Mesenchymal stem cell (in vitro differentiated cells and primary cell): Measurements from ENCODE around the gene PRKCQ.

Source experiments
- DNase-seq: peaks from one replicate; pipeline ENCODE4 v3.0.0-alpha.2; 2013
- H2AFZ ChIP-seq: one replicate; pipeline ENCODE4 v1.6.1; 2013; ENCODE audit warnings: low read depth, mild to moderate bottlenecking, control low read depth, inconsistent platforms, low read length, moderate library complexity
- H2AK5ac ChIP-seq: 2 replicates; pipeline ENCODE4 v1.6.1; 2013; ENCODE audit warnings: low read length, moderate library complexity, mild to moderate bottlenecking, inconsistent platforms; ENCODE audit not compliant: severe bottlenecking
- H2BK120ac ChIP-seq: one replicate; pipeline ENCODE4 v1.6.1; 2013; ENCODE audit warnings: low read depth, mild to moderate bottlenecking, inconsistent platforms, low read length, moderate library complexity
- H2BK12ac ChIP-seq, 2 experiments: one replicate each; pipeline ENCODE4 v1.6.1; 2013; ENCODE audit warnings: inconsistent platforms in 2 of 2, low read length in 2 of 2, mild to moderate bottlenecking in 2 of 2, moderate library complexity in 2 of 2, control low read depth in 1 of 2
- H2BK15ac ChIP-seq: one replicate; pipeline ENCODE4 v1.6.1; 2013; ENCODE audit warnings: mild to moderate bottlenecking, low read depth, inconsistent platforms; ENCODE audit not compliant: poor library complexity, severe bottlenecking
- H2BK5ac ChIP-seq: 2 replicates; pipeline ENCODE4 v1.6.1; 2013; ENCODE audit warnings: low read depth, mild to moderate bottlenecking, low read length, control low read depth, inconsistent platforms; ENCODE audit not compliant: poor library complexity, severe bottlenecking
- H3K14ac ChIP-seq, 2 experiments: one replicate each; pipeline ENCODE4 v1.6.1; 2013; ENCODE audit warnings: inconsistent platforms in 2 of 2, low read length in 2 of 2, control low read depth in 1 of 2, mild to moderate bottlenecking in 1 of 2, moderate library complexity in 1 of 2
- H3K18ac ChIP-seq, 2 experiments: one replicate each; pipeline ENCODE4 v1.6.1; 2013; ENCODE audit warnings: inconsistent platforms in 2 of 2, low read length in 2 of 2, control low read depth in 1 of 2, low read depth in 1 of 2, mild to moderate bottlenecking in 1 of 2
- H3K23ac ChIP-seq, 2 experiments: one replicate each; pipeline ENCODE4 v1.6.1; 2013; ENCODE audit warnings: inconsistent platforms in 2 of 2, low read length in 2 of 2, mild to moderate bottlenecking in 2 of 2, moderate library complexity in 2 of 2, control low read depth in 1 of 2
- H3K27ac ChIP-seq: 2 replicates; pipeline ENCODE4 v1.5.1; 2013; ENCODE audit warnings: mild to moderate bottlenecking, moderate library complexity, low read length, control low read depth, inconsistent platforms; ENCODE audit not compliant: poor library complexity, severe bottlenecking
- H3K27me3 ChIP-seq, 2 experiments: 2 replicates each; pipeline versions ENCODE4 v1.6.1 to v1.7.0; 2013; ENCODE audit warnings: low read length in 2 of 2, mild to moderate bottlenecking in 2 of 2, moderate library complexity in 2 of 2, control low read depth in 1 of 2, inconsistent platforms in 1 of 2; ENCODE audit not compliant: control insufficient read depth in 1 of 2, insufficient read depth in 1 of 2
- H3K36me3 ChIP-seq, 2 experiments: 2 replicates each; pipeline versions ENCODE4 v1.6.1 to v1.7.0; 2013; ENCODE audit warnings: low read length in 2 of 2, control low read depth in 1 of 2, inconsistent platforms in 1 of 2, low read depth in 1 of 2, mild to moderate bottlenecking in 1 of 2; ENCODE audit not compliant: insufficient read depth in 2 of 2, control insufficient read depth in 1 of 2
- H3K4ac ChIP-seq, 2 experiments: one replicate each; pipeline ENCODE4 v1.6.1; 2013; ENCODE audit warnings: inconsistent platforms in 2 of 2, low read length in 2 of 2, mild to moderate bottlenecking in 2 of 2, moderate library complexity in 2 of 2, control low read depth in 1 of 2, low read depth in 1 of 2
- H3K4me1 ChIP-seq: 2 replicates; pipeline ENCODE4 v1.6.1; 2013; ENCODE audit warnings: low read depth, low read length, control low read depth; ENCODE audit not compliant: control insufficient read depth, insufficient read depth
- H3K4me2 ChIP-seq: 2 replicates; pipeline ENCODE4 v1.6.1; 2013; ENCODE audit warnings: low read length, mild to moderate bottlenecking, inconsistent platforms; ENCODE audit not compliant: poor library complexity, severe bottlenecking
- H3K4me3 ChIP-seq, 2 experiments: 2 replicates each; pipeline versions ENCODE4 v1.5.1 to v1.7.0; 2013; ENCODE audit warnings: low read length in 2 of 2, mild to moderate bottlenecking in 2 of 2, control low read depth in 1 of 2, low read depth in 1 of 2; ENCODE audit not compliant: insufficient read depth in 1 of 2
- H3K79me1 ChIP-seq: replicated peaks from 2 replicates; pipeline ENCODE4 v1.6.1; 2013; ENCODE audit warnings: mild to moderate bottlenecking, control low read depth, low read length, inconsistent platforms; ENCODE audit not compliant: poor library complexity, severe bottlenecking
- H3K9ac ChIP-seq: 2 replicates; pipeline ENCODE4 v1.7.0; 2013; ENCODE audit warnings: mild to moderate bottlenecking, low read length, moderate library complexity
- H3K9me3 ChIP-seq: 2 replicates; pipeline ENCODE4 v1.7.0; 2013; ENCODE audit warnings: mild to moderate bottlenecking, low read length; ENCODE audit not compliant: control insufficient read depth
- H4K8ac ChIP-seq: one replicate; pipeline ENCODE4 v1.6.1; 2013; ENCODE audit warnings: inconsistent platforms, mild to moderate bottlenecking, low read length, moderate library complexity
- H4K91ac ChIP-seq: one replicate; pipeline ENCODE4 v1.6.1; 2013; ENCODE audit warnings: mild to moderate bottlenecking, low read length, inconsistent platforms
- WGBS: methylation state at CpG from one replicate; pipeline ENCODE4 v1.1.7; 2013; ENCODE audit warnings: mixed read lengths; 5-methylcytosine and 5-hydroxymethylcytosine counted together

PRKCQ gene

GRCh38 chr10:6621536-6621935, 41.5 kb upstream of the PRKCQ start:
- Histone ChIP-seq H3K79me1 (no peaks in the 10 kb centered on the region), H3K18ac (no peak overlapping the region), H3K27me3 (peaks cover 4 to 9% of the 10 kb centered on the region in 2 experiments), H2AK5ac (no peak overlapping the region), H2BK15ac (no peak overlapping the region), H3K27ac (no peak overlapping the region), H2BK5ac (no peak overlapping the region), H2AFZ (no peak overlapping the region), H3K9me3 (no peaks in the 10 kb centered on the region), H3K9ac (no peak overlapping the region), H4K8ac (no peak overlapping the region), H3K36me3 (no peaks in the 10 kb centered on the region), H3K14ac (no peak overlapping the region), H4K91ac (no peak overlapping the region), H3K23ac (no peak overlapping the region), H3K4me1 (no peaks in the 10 kb centered on the region), H3K4me2 (no peak overlapping the region), H3K4me3 (no peak overlapping the region), H2BK120ac (no peak overlapping the region), H2BK12ac (no peak overlapping the region), H3K4ac (no peak overlapping the region)
- 52% methylated on average over 4 of the region's 5 CpGs for WGBS
- DNase-seq = peak; percentile 44

DNA sequence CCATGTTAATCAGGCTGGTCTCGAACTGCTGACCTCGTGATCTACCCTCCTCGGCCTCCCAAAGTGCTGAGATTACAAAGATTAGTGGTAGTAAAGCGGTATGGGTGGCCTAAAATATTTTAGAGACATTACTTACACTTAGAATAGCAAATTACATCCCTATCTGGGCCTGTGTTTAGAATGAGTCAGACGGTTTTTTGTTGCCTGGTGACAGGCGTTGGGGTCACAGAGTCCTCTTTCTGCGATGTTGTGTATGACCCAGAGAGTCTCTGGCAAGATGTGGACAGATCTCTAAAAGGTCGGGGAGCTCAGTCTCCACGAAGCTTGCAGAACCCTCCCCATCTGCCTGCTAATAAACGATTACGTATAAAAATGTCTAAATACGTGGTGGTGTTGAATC, 39.6 kb upstream of the PRKCQ start:
- Histone ChIP-seq H3K27ac (no peak overlapping the region), H3K4ac (no peak overlapping the region), H3K27me3 (peaks cover 4 to 9% of the 10 kb centered on the region in 2 experiments), H3K9ac (no peak overlapping the region), H2AFZ (no peak overlapping the region), H3K9me3 (no peaks in the 10 kb centered on the region), H3K18ac (no peak overlapping the region), H4K8ac (no peak overlapping the region), H3K36me3 (no peaks in the 10 kb centered on the region), H3K14ac (no peak overlapping the region), H2BK5ac (no peak overlapping the region), H3K4me1 (no peaks in the 10 kb centered on the region), H2BK12ac (no peak overlapping the region), H3K4me3 (no peak overlapping the region), H3K79me1 (no peaks in the 10 kb centered on the region), H2BK15ac (no peak overlapping the region), H2AK5ac (no peak overlapping the region), H2BK120ac (no peak overlapping the region), H3K23ac (no peak overlapping the region), H3K4me2 (no peak overlapping the region), H4K91ac (no peak overlapping the region)
- DNase-seq = no peak
- 69% methylated on average over 7 of the region's 12 CpGs for WGBS

DNA sequence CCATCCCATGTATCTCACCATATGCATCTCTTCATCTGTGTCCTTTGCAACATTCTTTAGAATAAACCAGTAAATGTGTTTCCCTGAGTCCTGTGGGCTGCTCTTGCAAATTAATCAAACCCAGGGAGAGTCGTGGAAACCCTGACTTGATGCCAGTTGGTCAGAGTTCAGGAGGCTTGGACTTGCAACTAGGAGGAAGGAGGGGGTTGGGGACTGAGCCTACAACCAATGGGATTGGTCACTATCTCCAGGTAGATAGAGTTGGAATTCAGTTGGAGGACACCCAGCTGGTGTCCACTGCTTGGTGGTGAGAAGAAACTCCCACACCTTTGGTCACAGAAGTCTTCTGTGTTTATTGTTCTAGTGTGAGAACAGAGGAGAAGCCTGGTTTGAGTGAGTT, 38.3 kb upstream of the PRKCQ start:
- 48% methylated on average over 1 of the region's 1 CpG for WGBS
- H3K18ac ChIP-seq = no peak overlapping the region
- no peaks in the 10 kb centered on the region for H3K36me3 ChIP-seq
- H3K23ac ChIP-seq = no peak overlapping the region
- H2AFZ ChIP-seq = no peak overlapping the region
- H3K4ac ChIP-seq = no peak overlapping the region
- no peaks in the 10 kb centered on the region for H3K79me1 ChIP-seq
- no peak for DNase-seq
- H3K4me1 ChIP-seq = no peaks in the 10 kb centered on the region
- H2BK5ac ChIP-seq = no peak overlapping the region
- no peak overlapping the region for H2AK5ac ChIP-seq
- H2BK15ac ChIP-seq = no peak overlapping the region
- no peak overlapping the region for H3K4me3 ChIP-seq
- no peak overlapping the region for H4K8ac ChIP-seq
- no peak overlapping the region for H3K14ac ChIP-seq
- no peak overlapping the region for H3K9ac ChIP-seq
- H2BK12ac ChIP-seq = no peak overlapping the region
- no peaks in the 10 kb centered on the region for H3K9me3 ChIP-seq
- H3K27me3 ChIP-seq = peaks cover 4 to 5% of the 10 kb centered on the region in 2 experiments
- no peak overlapping the region for H2BK120ac ChIP-seq
- no peak overlapping the region for H3K27ac ChIP-seq
- H4K91ac ChIP-seq = no peak overlapping the region
- no peak overlapping the region for H3K4me2 ChIP-seq

GRCh38 chr10:6617309-6618076, 37.4 kb upstream of the PRKCQ start:
- H3K18ac ChIP-seq = no peak overlapping the region
- no peak overlapping the region for H3K4me3 ChIP-seq
- no peak overlapping the region for H2BK120ac ChIP-seq
- H3K4me2 ChIP-seq = no peak overlapping the region
- H3K36me3 ChIP-seq = no peaks in the 10 kb centered on the region
- no peak overlapping the region for H2BK15ac ChIP-seq
- no peaks in the 10 kb centered on the region for H3K79me1 ChIP-seq
- no peak overlapping the region for H2AK5ac ChIP-seq
- no peak overlapping the region for H4K91ac ChIP-seq
- DNase-seq = no peak
- H3K23ac ChIP-seq = no peak overlapping the region
- WGBS = 79% methylated on average over 2 of the region's 5 CpGs
- no peak overlapping the region for H3K14ac ChIP-seq
- H3K27me3 ChIP-seq = peaks cover 0 to 2% of the 10 kb centered on the region in 2 experiments
- H3K9me3 ChIP-seq = no peaks in the 10 kb centered on the region
- H2BK5ac ChIP-seq = no peak overlapping the region
- H3K27ac ChIP-seq = no peak overlapping the region
- no peak overlapping the region for H2BK12ac ChIP-seq
- H4K8ac ChIP-seq = no peak overlapping the region
- no peak overlapping the region for H2AFZ ChIP-seq
- H3K4me1 ChIP-seq = no peaks in the 10 kb centered on the region
- H3K4ac ChIP-seq = no peak overlapping the region
- no peak overlapping the region for H3K9ac ChIP-seq
